ENCODE data around the gene KRT73. TPM values are rescaled to one million over a fixed set of nuclear protein-coding genes. Genes with fewer than 3 reads are reported as not detected.

The KRT73 gene
- polyA plus RNA-seq, 2 donors: not detected

DNA sequence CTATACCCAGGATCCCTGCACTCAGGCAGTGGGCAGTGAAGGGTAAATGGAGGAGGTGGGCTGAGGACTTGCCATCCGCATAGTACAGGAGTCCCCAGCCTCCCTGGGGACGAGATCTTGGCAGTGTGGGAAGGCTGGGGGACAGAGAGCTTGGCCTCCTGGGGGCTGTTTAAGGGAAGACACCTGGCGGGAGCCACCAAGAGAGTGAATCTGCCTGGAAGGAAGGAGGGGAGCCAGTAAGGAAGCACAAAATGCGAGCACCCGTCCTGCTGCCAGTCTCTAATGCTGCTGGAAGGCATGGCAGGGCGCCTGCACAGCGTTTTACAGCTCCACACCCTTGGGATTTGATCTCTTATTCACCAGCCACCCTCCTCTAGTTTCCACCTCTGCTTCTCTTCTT is 41.0 kb upstream of the KRT73 start:
- H3K4me3 ChIP-seq (ENCODE audit: low read depth in 1 of 2, low read length in 2 of 2): no peak overlapping the region
- no peaks in the 10 kb centered on the region for H3K36me3 ChIP-seq (ENCODE audit: control insufficient read depth in 2 of 2, insufficient read depth in 2 of 2, low read length in 1 of 2)
- H3K9me3 ChIP-seq (ENCODE audit: control insufficient read depth in 2 of 2, insufficient read depth in 1 of 2, low read depth in 1 of 2, low read length in 1 of 2): no peaks in the 10 kb centered on the region
- H3K4me1 ChIP-seq (ENCODE audit: control insufficient read depth in 2 of 2, insufficient read depth in 2 of 2, low read length in 1 of 2): peaks cover 0 to 17% of the 10 kb centered on the region in 2 donors
- no peaks in the 10 kb centered on the region for H3K27me3 ChIP-seq (ENCODE audit: control insufficient read depth in 1 of 2, insufficient read depth in 2 of 2, low read length in 2 of 2)
- 47 to 48% methylated on average over 7 of the region's 7 CpGs for WGBS, 2 donors
- no peak overlapping the region for H3K27ac ChIP-seq (ENCODE audit: low read depth in 2 of 2, low read length in 1 of 2)

DNA sequence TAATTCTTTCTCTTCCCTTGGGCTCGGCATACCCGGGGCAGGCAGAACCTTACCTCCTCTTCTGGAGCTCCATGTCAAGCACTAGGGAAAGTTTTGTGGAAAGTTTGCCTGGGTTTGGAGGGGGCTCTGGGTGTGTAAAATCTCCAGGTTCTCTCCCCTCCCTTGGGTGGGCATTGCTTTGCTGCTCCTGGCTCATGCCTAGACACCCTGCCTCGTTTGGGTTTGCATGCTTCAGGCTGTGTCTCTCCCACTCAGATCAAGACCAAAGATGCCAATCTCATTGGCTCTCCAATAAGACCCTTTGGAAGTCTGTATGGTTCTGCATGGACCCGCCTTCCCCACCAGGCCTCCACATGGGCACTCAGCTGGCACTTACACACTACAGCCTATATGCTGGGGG is 39.8 kb upstream of the KRT73 start:
- Histone ChIP-seq H3K9me3 (ENCODE audit: control insufficient read depth in 2 of 2, insufficient read depth in 1 of 2, low read depth in 1 of 2, low read length in 1 of 2) (no peaks in the 10 kb centered on the region), H3K36me3 (ENCODE audit: control insufficient read depth in 2 of 2, insufficient read depth in 2 of 2, low read length in 1 of 2) (no peaks in the 10 kb centered on the region), H3K27me3 (ENCODE audit: control insufficient read depth in 1 of 2, insufficient read depth in 2 of 2, low read length in 2 of 2) (no peaks in the 10 kb centered on the region), H3K4me3 (ENCODE audit: low read depth in 1 of 2, low read length in 2 of 2) (no peak overlapping the region), H3K4me1 (ENCODE audit: control insufficient read depth in 2 of 2, insufficient read depth in 2 of 2, low read length in 1 of 2) (peaks cover 0 to 17% of the 10 kb centered on the region in 2 donors), H3K27ac (ENCODE audit: low read depth in 2 of 2, low read length in 1 of 2) (no peak overlapping the region)
- 73 to 79% methylated on average over 4 of the region's 4 CpGs for WGBS, 2 donors

GRCh38 chr12:52657250-52657902 is 39.0 kb upstream of the KRT73 start:
- Histone ChIP-seq H3K27me3 (ENCODE audit: control insufficient read depth in 1 of 2, insufficient read depth in 2 of 2, low read length in 2 of 2) (no peaks in the 10 kb centered on the region), H3K27ac (ENCODE audit: low read depth in 2 of 2, low read length in 1 of 2) (no peak overlapping the region), H3K9me3 (ENCODE audit: control insufficient read depth in 2 of 2, insufficient read depth in 1 of 2, low read depth in 1 of 2, low read length in 1 of 2) (no peaks in the 10 kb centered on the region), H3K36me3 (ENCODE audit: control insufficient read depth in 2 of 2, insufficient read depth in 2 of 2, low read length in 1 of 2) (no peaks in the 10 kb centered on the region), H3K4me1 (ENCODE audit: control insufficient read depth in 2 of 2, insufficient read depth in 2 of 2, low read length in 1 of 2) (peaks cover 0 to 17% of the 10 kb centered on the region in 2 donors), H3K4me3 (ENCODE audit: low read depth in 1 of 2, low read length in 2 of 2) (no peak overlapping the region)
- WGBS, 2 donors: 74 to 93% methylated on average over 6 of the region's 6 CpGs

GRCh38 chr12:52656616-52657015 is 38.3 kb upstream of the KRT73 start:
- no peak overlapping the region for H3K27ac ChIP-seq (ENCODE audit: low read depth in 2 of 2, low read length in 1 of 2)
- H3K9me3 ChIP-seq (ENCODE audit: control insufficient read depth in 2 of 2, insufficient read depth in 1 of 2, low read depth in 1 of 2, low read length in 1 of 2): no peaks in the 10 kb centered on the region
- H3K36me3 ChIP-seq (ENCODE audit: control insufficient read depth in 2 of 2, insufficient read depth in 2 of 2, low read length in 1 of 2): no peaks in the 10 kb centered on the region
- H3K4me3 ChIP-seq (ENCODE audit: low read depth in 1 of 2, low read length in 2 of 2): no peak overlapping the region
- 69 to 70% methylated on average over 4 of the region's 4 CpGs for WGBS, 2 donors
- H3K4me1 ChIP-seq (ENCODE audit: control insufficient read depth in 2 of 2, insufficient read depth in 2 of 2, low read length in 1 of 2): peaks cover 0 to 17% of the 10 kb centered on the region in 2 donors
- H3K27me3 ChIP-seq (ENCODE audit: control insufficient read depth in 1 of 2, insufficient read depth in 2 of 2, low read length in 2 of 2): no peaks in the 10 kb centered on the region

DNA sequence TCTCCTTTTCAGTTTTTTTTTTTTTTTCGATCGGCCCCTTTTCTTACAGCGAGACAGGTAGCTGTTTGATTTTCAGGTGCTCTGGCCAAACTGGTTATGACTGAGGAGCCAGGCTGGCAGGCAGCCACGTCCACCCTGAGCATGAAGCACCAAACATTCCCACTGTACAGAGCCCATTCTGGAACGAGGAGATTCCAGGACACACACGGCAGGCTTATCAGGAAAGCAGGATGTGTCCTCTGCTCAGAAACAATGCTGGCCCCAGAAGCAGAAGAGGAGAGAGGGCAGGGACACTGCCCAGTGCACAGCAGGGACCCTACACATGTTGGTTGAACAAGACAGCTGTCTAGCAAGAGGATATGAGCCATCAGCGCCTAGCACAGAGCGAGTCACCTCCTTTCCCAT is 37.4 kb upstream of the KRT73 start:
- no peaks in the 10 kb centered on the region for H3K36me3 ChIP-seq (ENCODE audit: control insufficient read depth in 2 of 2, insufficient read depth in 2 of 2, low read length in 1 of 2)
- WGBS, 2 donors: 40 to 42% methylated on average over 8 of the region's 8 CpGs
- peaks cover 0 to 17% of the 10 kb centered on the region in 2 donors for H3K4me1 ChIP-seq (ENCODE audit: control insufficient read depth in 2 of 2, insufficient read depth in 2 of 2, low read length in 1 of 2)
- H3K4me3 ChIP-seq (ENCODE audit: low read depth in 1 of 2, low read length in 2 of 2): no peak overlapping the region
- H3K27ac ChIP-seq (ENCODE audit: low read depth in 2 of 2, low read length in 1 of 2): no peak overlapping the region
- H3K27me3 ChIP-seq (ENCODE audit: control insufficient read depth in 1 of 2, insufficient read depth in 2 of 2, low read length in 2 of 2): no peaks in the 10 kb centered on the region
- H3K9me3 ChIP-seq (ENCODE audit: control insufficient read depth in 2 of 2, insufficient read depth in 1 of 2, low read depth in 1 of 2, low read length in 1 of 2): no peaks in the 10 kb centered on the region

GRCh38 chr12:52655251-52655650 is 36.9 kb upstream of the KRT73 start:
- 33 to 46% methylated on average over 6 of the region's 6 CpGs for WGBS, 2 donors
- Histone ChIP-seq H3K4me3 (ENCODE audit: low read depth in 1 of 2, low read length in 2 of 2) (no peak overlapping the region), H3K36me3 (ENCODE audit: control insufficient read depth in 2 of 2, insufficient read depth in 2 of 2, low read length in 1 of 2) (no peaks in the 10 kb centered on the region), H3K27me3 (ENCODE audit: control insufficient read depth in 1 of 2, insufficient read depth in 2 of 2, low read length in 2 of 2) (no peaks in the 10 kb centered on the region), H3K9me3 (ENCODE audit: control insufficient read depth in 2 of 2, insufficient read depth in 1 of 2, low read depth in 1 of 2, low read length in 1 of 2) (no peaks in the 10 kb centered on the region), H3K27ac (ENCODE audit: low read depth in 2 of 2, low read length in 1 of 2) (no peak overlapping the region), H3K4me1 (ENCODE audit: control insufficient read depth in 2 of 2, insufficient read depth in 2 of 2, low read length in 1 of 2) (peaks cover 3 to 17% of the 10 kb centered on the region in 2 donors)

DNA sequence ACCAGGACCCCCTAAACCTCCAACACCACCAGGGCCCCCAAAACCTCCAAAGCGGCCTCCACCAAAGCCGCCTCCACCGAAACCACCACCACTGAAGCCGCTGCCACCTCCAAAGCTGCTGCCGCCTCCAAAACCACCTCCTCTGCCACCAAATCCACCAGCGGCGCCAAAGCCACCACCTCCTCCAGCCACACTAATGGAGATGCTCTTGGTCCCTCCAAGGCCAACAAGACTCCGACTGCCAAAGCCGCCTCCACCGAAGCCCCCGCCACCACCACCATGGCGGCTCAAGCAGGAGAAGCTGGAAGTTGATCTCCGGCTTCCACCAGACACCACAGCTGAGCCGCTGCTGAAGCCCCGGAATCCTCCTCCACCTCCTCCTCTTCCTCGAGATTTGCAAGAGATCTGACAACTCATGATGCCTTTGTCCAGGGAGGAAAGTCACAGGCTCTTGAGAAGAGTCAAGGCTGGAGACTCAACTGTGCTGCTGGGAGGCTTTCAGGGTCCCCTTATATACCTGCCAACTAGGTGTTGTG is 33.4 kb upstream of the KRT73 start, which contains the start of gene KRT2:
KRT2 (minus strand) TSS at position 486 of the 536 bp plus-strand sequence; CDS start at position 417, 69 bp downstream.
- 93 to 98% methylated on average over 16 of the region's 16 CpGs for WGBS, 2 donors
- Histone ChIP-seq H3K9me3 (ENCODE audit: control insufficient read depth in 2 of 2, insufficient read depth in 1 of 2, low read depth in 1 of 2, low read length in 1 of 2) (no peaks in the 10 kb centered on the region), H3K27me3 (ENCODE audit: control insufficient read depth in 1 of 2, insufficient read depth in 2 of 2, low read length in 2 of 2) (no peaks in the 10 kb centered on the region), H3K36me3 (ENCODE audit: control insufficient read depth in 2 of 2, insufficient read depth in 2 of 2, low read length in 1 of 2) (no peaks in the 10 kb centered on the region), H3K4me3 (ENCODE audit: low read depth in 1 of 2, low read length in 2 of 2) (no peak within 1 kb of the TSS), H3K27ac (ENCODE audit: low read depth in 2 of 2, low read length in 1 of 2) (no peak within 1 kb of the TSS), H3K4me1 (ENCODE audit: control insufficient read depth in 2 of 2, insufficient read depth in 2 of 2, low read length in 1 of 2) (peaks cover 5 to 6% of the 10 kb centered on the region in 2 donors)

GRCh38 chr12:52650520-52651081 is 32.2 kb upstream of the KRT73 start:
- H3K9me3 ChIP-seq (ENCODE audit: control insufficient read depth in 2 of 2, insufficient read depth in 1 of 2, low read depth in 1 of 2, low read length in 1 of 2): no peaks in the 10 kb centered on the region

DNA sequence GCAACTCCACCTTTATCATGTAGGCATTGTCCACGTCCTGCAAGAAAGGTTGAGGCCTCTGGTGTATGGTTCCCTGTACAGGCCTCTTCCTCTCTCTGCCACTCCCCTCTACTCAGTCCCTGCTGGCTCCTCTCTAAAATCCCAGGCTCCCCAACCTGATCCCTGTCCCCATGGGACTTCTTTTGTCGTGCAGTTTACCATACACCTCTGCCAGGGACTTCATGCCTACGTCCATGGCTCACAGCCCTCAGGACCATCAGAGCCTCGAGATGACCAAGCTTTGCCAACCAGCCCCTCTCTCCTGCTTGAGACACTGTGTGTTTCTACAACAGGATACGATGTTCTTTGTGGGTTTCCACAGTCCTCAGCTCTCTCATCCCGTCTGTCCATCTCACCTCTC is 30.7 kb upstream of the KRT73 start:
- H3K27ac ChIP-seq (ENCODE audit: low read depth in 2 of 2, low read length in 1 of 2): no peak overlapping the region
- H3K4me1 ChIP-seq (ENCODE audit: control insufficient read depth in 2 of 2, insufficient read depth in 2 of 2, low read length in 1 of 2): peaks cover 5 to 6% of the 10 kb centered on the region in 2 donors
- H3K36me3 ChIP-seq (ENCODE audit: control insufficient read depth in 2 of 2, insufficient read depth in 2 of 2, low read length in 1 of 2): no peaks in the 10 kb centered on the region
- 71 to 83% methylated on average over 6 of the region's 6 CpGs for WGBS, 2 donors
- H3K27me3 ChIP-seq (ENCODE audit: control insufficient read depth in 1 of 2, insufficient read depth in 2 of 2, low read length in 2 of 2): no peaks in the 10 kb centered on the region
- no peaks in the 10 kb centered on the region for H3K9me3 ChIP-seq (ENCODE audit: control insufficient read depth in 2 of 2, insufficient read depth in 1 of 2, low read depth in 1 of 2, low read length in 1 of 2)
- H3K4me3 ChIP-seq (ENCODE audit: low read depth in 1 of 2, low read length in 2 of 2): no peak overlapping the region

More at GRCh38 chr12:52650520-52651081, 32.2 kb upstream of the KRT73 start:
- Histone ChIP-seq H3K36me3 (ENCODE audit: control insufficient read depth in 2 of 2, insufficient read depth in 2 of 2, low read length in 1 of 2) (no peaks in the 10 kb centered on the region), H3K27ac (ENCODE audit: low read depth in 2 of 2, low read length in 1 of 2) (no peak overlapping the region), H3K4me1 (ENCODE audit: control insufficient read depth in 2 of 2, insufficient read depth in 2 of 2, low read length in 1 of 2) (peaks cover 4 to 5% of the 10 kb centered on the region in 2 donors), H3K4me3 (ENCODE audit: low read depth in 1 of 2, low read length in 2 of 2) (no peak overlapping the region), H3K27me3 (ENCODE audit: control insufficient read depth in 1 of 2, insufficient read depth in 2 of 2, low read length in 2 of 2) (no peaks in the 10 kb centered on the region)
- 46 to 50% methylated on average over 12 of the region's 12 CpGs for WGBS, 2 donors

Measured in esophagus (tissue), 2 donors.